Esophagus mucosa (tissue), 1 donor: ENCODE results near the gene TPD52L1. TPM values are rescaled to one million over a fixed set of nuclear protein-coding genes. Genes with fewer than 3 reads are reported as not detected.

Experiments
- ATAC-seq: fragments of 200-7000 bp; cut with Tn5 transposase; one replicate; pipeline ENCODE4 v1.9.1; 2020
- total RNA-seq: library from RNA; stranded (reverse); gene quantifications from one replicate; pipeline ENCODE4 v1.2.4, GENCODE V29; 2023
- donor health status: DM: yes; HTN: yes; CAD: no.

The TPD52L1 gene
- total RNA-seq, 1 donor from 2014 or later = 217 TPM

DNA sequence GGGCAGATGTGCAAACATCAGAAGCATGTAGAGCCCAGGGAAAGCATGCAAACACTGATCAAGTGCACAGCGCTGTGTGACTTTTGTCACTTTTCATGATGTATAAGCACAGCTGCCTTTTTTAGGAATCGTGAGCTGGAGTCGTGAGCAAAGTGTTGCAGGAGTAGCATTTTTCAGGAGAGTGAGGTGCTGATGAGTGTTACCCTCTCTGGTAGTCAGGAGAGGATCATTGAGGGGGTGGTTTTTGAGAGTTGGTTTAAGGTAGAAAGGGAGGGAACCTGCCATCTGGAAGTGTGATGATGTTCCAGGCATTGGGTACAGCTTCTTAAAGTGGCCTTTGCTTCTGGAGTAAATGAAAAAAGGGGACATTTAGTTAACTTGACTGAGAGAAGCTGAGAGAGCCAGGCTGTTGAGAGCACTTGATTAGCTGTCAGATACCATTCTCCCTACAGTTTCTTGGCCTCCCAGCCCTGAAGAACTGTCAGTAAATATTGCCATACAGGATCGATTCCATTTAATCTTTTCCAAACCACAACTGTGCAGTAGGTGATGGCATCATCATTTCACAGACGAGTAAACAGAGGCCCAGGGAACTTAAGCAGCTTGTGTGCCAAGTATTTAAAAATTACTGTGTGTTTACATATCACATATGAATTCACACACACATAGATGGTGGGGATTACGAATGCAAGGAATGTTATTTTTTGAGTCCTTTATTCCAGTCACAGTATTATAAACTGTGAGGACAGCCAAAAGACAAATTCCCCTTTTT lies 28.9 kb downstream of the TPD52L1 start:
- no peak for ATAC-seq

DNA sequence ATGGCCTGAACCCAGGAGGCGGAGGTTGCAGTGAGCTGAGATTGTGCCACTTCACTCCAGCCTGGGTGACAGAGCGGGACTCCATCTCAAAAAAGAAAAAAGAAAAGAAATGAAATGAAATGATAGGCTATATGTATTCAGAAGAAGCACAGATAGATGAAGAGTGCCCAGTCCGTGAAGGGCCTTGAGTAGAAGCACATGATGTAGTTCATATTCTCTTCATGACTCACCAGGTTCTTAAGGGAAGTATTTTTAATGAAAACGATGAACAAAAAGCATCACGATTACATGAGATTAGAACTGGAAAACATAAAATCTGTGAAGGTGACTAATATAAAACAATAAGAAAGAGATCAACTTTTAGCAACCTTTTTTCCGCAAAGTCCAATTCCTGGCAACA lies 29.8 kb downstream of the TPD52L1 start:
- peak; percentile 28 for ATAC-seq

DNA sequence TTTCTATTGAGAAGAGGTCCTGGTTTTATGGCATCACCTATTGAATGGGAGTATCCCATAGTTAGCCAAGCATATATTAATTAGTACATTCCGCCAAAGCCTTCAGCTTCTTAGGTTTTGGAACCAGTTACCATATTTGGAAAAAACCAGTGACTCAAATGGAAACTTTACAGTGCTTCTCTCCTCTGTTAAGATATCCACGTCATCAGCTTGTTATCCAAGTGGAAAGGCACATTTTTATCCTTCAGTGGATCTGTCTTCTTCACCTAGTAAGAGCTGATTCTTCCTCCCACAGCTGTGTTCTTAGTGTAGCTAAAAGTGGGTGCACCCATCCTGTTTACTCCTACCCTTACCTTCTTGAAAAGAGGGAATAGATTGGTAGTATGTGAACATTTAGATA lies 34.5 kb downstream of the TPD52L1 start:
- no peak for ATAC-seq

DNA sequence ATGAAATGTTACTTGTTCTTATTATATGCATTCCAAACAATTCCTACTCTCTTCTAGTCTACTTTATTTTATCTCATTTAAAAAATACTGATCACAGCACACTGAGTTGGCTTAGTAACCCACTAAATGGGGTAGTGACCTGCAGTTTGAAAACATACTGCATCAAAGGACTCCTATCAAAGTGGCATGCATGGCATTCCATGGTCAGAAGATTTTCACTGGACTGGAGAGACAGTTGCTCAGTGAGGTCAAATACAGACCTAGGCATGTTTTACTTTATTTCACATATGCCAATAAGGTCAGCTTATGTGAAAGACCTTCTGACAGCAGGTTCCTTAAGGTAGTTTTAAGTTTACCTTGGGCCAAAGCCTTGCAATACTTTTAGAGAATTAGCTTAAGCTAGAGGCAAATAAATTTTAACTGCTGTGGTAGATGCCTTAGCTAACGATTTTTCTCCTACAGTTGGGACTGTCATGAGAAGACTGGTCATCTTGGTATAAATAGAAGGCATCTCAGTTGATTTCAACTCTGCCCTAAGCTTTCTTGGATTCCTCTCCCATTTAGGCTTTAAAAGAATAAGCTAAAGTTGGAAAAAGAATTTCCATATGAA lies 35.1 kb downstream of the TPD52L1 start:
- no peak for ATAC-seq

DNA sequence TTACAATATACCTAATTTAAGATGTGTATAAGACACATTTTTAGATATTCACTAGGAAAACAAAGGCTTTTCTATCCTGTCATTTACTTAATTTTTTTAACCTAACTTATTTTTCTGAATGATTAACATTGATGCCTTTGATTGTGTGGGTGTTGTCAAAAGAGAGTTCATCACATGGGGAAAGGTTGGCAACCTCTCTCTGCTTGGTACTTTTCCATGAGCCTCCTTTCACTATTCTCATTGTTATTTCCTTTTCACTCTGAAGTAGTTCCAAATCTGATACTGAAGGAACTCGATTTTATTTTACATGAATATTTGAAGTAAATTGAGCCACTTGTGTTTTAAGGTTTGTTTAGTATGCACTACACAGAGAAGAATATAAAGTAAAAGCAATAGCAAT lies 35.9 kb downstream of the TPD52L1 start:
- ATAC-seq = no peak

DNA sequence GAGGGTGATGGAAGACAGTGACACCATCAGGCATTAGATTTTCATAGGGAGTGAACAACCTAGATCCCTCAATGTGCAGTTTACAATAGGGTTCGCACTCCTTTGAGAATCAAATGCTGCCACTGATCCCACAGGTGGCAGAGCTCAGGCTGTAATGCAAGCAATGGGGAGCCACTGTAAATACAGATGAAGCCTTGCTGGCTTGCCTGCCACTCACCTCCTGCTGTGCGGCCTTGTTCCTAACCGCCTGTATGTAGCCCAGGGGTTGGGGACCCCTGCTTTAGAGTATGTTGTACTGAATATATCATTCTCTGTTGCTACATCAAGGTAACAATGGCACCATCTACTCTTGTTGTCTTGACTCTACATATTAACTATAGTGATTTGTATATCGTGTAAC lies 37.1 kb downstream of the TPD52L1 start:
- ATAC-seq = no peak

DNA sequence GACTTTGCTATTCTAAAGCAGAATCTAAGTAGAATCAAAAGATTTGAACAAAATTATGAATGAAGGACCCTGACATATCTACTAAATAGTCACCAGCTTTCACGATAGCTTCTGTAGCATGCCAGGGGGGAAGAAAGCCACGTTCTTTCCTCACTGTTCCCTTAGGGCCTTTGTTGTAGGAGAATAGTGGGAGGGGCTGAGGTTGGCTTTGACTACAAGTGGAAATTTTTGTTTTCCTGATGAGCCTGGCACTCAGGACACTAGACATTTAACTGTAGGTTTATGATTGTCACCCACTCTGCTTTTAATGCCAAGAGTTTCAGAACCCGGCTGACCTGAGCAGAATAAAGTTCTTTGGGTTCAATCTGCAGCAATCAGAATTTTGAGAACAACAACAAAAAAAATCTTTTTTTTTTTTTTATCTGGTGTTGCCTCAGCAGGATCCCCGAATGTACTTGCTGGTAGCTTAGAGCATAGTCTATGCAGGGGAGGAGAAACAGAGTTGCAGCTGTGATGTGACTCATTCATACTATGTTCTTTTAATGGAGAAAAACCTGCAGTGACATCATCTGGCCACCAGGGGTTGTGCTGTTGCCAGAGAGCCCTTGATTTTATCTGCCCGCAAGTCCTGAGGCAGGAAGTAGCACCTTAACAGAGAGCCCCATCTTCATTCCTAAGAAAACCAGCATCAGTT lies 38.5 kb downstream of the TPD52L1 start:
- ATAC-seq = peak; percentile 94

DNA sequence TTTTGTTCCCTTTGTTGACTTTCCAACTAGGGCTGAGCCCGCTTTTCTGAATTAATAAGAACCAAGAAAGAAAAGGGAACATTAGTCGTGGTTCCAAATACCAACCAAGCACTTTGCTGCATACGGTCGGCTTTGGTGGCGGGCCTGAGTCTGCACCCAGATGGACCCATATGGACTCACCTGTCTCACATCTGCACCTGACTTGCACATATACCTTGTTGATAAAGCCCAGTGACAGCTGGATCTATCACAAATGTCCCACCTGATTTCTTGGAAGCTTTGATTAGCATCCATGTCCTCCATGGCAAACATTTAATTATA lies 39.0 kb downstream of the TPD52L1 start:
- ATAC-seq = no peak

DNA sequence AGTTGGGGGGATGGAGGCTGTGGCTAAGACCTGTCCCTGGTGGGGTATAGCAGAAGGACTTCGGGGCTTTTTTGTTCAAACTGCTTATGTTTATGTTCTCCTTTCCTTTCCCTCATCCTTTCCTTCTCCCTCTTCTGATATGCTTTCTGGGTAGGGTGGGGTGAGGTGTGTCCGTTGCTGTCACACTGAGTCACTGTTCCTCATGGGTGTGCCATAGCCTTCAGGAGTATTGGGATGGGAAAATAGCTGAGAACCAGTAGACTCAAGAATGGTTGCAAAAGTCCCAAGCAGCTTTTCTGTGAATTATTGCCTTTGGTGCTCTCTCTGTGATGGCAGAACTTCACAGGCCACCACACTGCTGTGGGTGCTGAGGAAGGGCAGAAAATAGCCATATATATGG lies 39.6 kb downstream of the TPD52L1 start:
- peak; percentile 88 for ATAC-seq

DNA sequence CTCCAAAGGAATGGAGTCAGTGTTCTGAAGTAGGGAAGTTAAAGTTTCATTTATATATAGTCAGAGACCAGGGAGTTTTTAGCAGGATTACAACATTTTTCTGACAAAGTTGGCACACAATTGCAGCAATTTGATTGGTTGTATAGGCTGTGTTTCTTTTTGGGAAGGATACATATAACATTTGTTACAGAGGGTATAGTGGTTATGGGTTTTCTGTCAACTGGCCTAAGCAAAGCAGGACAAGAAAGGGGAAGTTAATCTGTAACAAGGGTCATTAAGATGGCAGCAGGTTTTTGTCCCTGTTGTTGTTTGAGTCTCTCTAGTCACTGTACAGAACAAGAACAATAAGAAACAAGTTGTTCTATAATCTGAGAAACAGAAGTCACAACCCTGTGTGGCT lies 41.4 kb downstream of the TPD52L1 start:
- no peak for ATAC-seq

DNA sequence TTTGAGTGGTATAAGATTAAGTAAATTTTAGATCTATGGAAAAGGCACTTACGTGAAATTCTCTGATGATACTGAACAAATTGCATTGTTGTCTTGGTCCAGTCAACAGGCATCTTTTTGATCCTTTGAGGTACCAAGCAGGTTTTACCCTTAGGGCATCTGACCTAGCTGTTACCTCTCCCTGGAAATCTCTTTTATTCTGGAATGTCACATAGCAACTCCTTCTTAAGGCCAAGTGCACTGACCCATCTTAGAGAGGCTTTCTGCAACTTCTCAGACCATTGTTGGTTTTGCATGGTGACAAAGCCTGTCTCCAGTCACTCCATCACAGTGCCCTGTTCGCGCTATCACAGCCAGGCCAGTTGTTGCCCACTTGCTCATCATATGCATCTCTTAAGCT lies 42.0 kb downstream of the TPD52L1 start:
- ATAC-seq = no peak

DNA sequence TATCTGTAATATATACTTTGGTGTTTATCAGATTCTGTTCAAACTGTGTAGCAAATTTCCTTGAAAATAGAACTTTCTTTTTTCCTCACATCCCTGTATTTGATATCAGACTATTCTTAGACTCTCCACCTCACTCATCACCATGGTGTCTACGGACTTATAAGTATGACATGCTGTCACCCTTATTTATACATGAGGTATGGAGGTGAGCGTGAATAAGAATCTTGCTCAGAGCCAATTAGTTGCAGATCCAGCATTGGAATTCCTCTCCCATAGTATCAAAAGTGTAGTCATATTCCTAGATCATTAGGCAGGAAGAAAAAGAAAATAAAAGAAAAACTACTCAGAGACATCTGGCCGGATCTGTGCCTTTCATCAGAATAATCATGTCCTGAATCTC lies 43.0 kb downstream of the TPD52L1 start:
- ATAC-seq = no peak

DNA sequence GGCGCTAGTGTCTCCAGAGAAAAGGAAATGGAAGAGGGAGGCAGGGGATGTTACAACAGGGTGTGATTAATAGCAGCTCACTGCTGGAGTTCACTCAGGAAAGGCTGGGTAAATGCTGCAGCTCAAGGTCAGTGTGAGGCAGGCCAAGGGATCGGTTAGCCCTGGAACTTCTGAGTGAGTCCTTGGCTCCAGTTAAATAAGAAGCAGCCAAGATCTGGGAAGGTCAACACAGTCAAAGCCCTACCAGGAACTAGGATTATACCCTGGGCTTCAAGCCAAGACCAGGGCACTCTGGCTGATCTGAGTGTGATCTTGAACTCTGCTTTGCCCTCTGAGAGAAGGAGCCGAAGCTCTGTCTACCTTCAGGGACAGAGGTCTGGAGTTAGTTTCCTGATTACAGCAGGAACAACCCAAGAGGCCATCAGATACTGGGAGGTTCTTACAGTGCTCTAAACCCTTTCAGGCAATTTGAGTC lies 44.3 kb downstream of the TPD52L1 start:
- peak; percentile 87 for ATAC-seq

DNA sequence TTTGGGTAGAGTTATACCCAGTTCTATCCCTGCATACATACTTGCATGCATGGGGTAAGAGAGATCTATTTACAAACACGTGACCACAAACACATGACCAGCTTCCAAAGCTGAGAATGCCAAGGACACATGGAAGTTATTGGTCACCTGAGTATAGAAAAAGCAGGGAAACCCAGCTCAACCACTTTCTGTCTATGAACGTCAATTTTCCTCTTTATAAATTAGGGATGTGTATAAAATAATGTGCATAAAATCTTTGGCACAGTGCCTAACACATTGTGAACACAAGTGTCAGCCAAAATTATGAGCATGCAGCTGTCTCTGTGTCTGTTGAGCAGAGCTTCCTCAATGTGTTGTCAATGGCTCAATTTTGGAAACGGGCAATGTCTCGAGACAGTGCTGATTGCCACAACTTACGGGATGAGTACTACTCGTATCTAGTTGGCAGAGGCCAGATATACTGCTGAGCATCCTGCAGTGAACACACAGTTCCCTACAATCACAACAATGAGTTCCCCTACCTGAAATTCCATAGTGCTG lies 44.9 kb downstream of the TPD52L1 start:
- no peak for ATAC-seq

DNA sequence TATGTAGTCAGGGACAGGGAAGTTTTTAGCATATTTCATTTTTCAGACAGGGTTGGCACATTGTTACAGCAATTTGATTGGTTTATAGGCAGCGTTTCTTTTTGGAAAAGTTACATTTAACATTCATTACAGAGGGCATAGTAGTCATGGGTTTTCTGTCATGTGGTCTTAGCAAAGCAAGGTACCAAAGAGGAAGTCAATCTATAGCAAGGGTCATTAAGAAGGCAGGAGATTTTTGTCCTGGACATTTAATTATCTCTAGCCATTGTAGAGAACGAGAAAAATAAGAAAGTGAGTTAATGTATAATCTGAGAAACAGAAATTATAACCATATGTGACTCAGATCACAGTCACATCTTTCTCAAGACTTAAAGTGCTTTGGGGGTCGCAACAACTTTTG lies 47.4 kb downstream of the TPD52L1 start:
- ATAC-seq = no peak

DNA sequence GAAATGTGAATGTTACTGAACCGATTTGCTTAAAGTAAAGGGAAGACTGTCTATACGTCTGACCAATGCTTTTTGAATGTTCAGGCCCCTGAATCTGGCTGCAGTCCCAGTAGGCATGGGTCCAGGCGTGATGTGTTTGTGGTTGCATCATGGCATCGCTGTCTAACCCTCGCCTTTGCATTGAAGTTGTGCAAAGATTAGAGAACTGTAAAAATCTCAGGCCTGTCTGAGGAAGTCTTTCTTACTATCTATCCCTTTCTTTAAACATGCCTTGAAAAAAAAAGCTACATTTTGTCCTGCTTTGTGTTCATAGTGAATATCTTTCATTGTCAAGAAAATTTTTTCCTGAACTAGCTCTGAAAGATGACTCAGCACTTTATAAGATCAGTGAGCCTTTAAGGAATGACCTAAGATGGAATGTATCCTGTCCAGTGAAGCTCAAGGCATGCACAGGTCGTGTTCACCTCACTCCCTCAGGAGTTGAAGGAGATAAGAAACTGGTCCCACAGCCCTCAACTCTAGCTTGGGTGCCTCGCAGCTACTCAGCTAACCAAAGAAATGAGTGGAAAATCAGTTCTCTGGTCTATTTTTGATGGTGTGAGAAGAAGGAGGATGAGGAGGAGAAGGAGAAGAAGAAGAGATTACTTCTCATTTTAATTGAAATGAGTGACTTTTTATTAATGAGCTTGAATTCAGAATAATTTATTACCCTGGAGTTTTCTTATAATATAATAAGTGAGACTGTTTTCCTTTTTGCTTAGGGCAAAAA lies 48.6 kb downstream of the TPD52L1 start:
- peak; percentile 65 for ATAC-seq

DNA sequence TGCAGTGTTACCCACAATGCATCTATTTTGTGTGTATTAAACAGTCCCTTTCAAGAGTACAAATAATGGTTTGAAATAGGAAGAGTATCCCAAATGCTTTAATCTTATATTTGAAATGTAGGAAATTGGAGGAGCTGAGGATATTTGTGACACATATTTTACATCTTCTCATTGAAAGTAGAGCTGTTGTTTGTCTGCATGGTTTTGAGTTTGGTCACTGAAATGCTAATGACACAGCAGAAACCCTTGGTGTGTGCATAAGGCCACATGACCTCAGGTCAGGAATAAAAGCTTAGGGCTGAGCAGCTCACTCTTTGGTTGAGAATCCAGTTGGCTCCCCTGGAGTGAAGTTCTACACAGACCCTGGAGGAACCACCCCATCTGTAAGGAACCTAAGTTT lies 49.8 kb downstream of the TPD52L1 start:
- ATAC-seq = peak; percentile 54

DNA sequence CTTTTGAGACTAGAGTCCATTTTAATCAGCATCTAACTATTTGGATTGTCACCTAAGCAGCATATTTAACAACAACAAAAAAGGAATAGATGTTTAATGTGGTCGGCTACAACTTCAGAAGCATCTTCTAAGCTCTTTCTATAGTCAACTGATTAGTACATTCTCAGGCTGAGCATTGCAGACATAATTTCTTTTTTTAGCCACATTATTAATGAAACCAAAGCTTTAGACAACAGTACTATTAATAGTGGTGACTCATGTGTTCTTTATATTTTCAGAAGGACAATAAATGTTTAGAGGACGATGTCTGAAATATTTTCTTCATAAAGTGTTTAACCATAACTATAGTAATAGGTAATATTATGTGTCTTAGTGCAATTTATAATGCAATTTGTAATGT lies 52.4 kb downstream of the TPD52L1 start:
- ATAC-seq = no peak

DNA sequence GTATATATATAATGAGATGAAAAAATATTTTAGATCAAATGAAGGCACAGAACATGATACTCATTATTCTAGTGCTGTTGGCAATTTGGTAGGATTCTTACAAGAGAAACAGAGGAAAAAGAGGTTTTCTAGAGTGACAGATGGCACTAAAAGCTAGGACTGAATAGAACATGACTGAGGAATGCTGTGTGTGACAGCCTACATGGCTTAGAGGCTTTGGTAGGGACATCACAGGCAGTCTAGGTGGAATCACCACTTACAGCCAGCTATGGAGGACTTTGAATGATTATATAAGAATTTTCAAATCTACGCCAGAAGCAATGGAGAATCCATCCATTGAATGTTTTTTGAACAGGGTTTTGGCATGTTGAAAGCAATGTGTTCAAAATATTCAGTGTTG lies 52.8 kb downstream of the TPD52L1 start:
- ATAC-seq = no peak

DNA sequence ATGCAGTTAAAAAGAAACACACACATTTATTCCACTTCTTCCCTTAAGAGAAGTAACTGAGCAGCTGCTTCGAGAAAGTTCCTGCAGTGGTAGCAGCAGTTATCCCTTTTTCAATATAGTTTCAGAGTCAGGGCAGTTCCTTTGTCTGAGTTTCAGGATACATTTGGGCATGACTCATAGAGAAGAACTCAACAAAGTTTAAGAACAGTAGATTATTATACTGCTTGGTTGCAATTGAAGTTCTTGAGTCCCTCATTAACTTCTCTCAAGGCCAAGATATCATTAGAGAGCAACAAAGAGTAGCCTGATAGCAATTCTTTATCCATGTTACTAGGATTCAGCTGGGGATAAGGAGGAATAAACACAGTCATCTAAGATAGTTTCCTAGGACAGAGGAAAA lies 54.4 kb downstream of the TPD52L1 start:
- ATAC-seq = peak; percentile 60

DNA sequence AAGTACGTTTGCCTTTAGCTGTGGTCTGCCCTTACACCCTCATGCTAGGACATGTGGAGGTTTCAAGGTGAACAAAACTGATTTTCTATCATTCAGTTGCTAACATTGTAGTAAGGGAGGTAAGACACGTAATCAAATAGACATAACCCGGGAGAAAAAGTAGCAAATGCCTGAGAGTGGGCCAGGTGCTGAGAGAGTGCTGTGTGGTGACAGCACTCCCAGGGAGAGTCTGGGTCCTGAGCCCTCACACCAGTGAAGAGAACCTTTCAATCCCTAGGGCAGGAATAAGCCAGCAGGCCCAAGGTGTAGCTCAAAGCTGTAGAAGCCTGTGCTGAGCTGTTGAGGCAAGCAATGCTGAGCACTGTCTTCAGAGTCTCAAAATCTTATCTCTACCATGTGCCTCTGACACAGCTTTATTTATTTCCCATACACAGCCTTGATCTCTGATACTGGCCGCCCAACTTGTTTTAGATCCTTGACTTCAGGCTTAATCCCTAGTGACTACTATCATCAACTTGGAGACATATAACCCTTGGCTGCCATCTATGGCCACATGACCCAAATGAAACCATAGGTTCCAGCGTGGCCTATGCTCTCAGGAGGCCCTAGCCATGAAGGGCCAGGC lies 55.2 kb downstream of the TPD52L1 start:
- no peak for ATAC-seq

DNA sequence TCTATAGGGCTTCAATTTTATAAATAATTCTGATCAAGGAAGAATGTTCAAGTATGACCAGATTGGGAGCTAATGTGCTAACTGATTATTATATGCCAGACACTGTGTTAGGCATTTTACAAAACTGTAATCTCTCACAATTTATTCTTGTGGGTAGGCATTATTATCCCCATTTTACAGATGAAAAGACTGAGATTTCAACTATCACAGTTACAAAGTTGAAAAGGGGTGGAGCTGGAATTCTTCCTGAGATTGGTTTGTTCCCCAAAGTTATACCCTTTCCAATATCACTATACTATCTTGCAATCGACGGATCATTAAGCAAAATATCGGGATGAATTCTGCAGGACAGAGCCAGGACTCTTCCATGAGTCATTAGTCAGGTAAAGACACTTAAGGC lies 57.1 kb downstream of the TPD52L1 start:
- ATAC-seq = no peak
